GM12801 (cell line): ENCODE measurements around the gene MEMO1.

Source experiments
- TF ChIP-seq, protein P1 (sequence below): IDR thresholded peaks from one replicate; pipeline ENCODE4 v1.5.1; 2011; ENCODE audit warnings: control low read depth; ENCODE audit not compliant: insufficient read length; ENCODE audit errors: extremely low read depth

MEMO1 gene

DNA sequence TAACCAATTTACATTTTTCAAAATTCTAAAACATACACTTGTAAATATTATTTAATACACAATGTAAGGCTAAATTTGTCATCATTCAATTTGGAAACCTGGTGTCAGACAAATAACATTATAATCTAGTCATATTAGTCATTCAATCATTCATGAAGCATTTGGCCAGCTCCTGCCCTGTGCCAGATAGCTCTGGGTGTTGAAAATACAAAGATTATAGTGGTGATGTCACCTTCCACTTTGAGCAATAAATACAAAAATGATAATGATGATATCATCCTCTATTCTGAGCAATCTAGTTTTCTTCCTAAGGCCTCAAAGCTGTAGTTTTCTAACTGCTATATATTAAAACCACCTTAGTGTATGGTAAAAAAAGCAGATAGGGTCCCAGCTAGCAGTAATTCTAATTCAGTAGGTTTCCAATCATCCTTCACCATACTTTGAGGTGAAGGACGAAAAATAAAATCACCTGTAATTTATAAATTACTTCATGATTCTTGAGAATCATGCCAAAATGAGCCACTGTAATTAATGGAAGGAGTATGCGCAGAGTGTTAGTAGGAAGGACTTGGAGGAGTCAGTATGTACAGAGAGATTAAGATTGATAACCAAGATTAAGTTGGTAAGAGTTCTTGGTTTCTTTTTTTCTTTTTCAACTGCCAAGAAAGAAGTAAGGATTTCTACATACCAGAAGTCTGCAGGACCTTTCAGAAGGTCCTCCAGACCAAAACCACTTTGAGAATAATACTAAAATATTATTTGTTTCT, 23.2 kb downstream of the MEMO1 start:
- TF ChIP-seq, protein P1, sequence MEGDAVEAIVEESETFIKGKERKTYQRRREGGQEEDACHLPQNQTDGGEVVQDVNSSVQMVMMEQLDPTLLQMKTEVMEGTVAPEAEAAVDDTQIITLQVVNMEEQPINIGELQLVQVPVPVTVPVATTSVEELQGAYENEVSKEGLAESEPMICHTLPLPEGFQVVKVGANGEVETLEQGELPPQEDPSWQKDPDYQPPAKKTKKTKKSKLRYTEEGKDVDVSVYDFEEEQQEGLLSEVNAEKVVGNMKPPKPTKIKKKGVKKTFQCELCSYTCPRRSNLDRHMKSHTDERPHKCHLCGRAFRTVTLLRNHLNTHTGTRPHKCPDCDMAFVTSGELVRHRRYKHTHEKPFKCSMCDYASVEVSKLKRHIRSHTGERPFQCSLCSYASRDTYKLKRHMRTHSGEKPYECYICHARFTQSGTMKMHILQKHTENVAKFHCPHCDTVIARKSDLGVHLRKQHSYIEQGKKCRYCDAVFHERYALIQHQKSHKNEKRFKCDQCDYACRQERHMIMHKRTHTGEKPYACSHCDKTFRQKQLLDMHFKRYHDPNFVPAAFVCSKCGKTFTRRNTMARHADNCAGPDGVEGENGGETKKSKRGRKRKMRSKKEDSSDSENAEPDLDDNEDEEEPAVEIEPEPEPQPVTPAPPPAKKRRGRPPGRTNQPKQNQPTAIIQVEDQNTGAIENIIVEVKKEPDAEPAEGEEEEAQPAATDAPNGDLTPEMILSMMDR: no peak

DNA sequence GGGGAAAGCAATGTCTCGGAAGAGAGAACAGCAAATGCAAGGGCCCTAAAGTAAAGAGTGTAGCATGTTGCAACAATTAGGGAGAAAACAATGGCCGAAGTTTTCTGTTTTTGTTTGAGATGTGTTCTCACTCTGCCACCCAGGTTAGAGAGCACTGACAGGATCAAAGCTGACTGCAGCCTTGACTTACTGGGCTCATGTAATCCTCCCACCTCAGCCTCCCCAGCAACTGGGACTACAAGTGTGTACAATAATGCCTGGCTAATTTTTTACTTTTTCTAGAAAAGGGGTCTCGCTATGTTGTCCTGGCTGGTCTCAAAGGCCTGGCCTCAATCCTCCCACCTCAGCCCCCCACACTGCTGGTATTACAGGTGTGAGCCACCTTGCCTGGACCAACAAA, 23.9 kb downstream of the MEMO1 start:
- TF ChIP-seq, protein P1: no peak

DNA sequence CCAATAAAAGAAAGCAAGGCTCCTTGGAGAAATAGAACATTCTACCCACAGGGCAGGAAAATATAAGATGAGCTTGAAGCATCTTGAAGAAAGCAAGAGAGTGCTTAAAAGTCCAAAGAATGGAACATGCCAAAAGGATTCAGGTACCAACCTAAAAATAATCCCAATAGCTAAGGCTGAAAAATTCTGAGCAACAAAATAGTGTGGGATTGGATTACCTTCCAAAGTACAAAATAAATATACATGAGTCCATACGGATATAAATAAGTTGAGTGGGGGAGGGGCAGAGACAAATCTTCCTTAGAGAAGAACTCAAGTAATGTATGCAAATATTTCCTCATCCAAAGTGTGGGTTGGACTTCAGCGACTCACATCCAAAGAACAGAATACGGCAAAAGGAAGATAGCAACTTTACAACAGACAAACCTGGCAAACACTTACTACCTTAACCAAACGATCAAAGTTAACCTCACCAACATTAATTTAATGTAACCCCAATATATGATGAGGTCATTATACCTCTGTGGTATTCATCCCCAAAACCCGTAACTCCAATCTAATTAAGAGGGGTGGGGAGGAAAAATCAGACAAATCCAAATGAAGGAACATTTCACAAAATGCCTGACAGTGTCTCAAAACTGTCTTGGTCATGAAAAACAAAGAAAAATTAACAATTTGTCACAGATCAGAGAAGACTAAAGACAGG, 26.9 kb downstream of the MEMO1 start:
- TF ChIP-seq, protein P1: no peak

DNA sequence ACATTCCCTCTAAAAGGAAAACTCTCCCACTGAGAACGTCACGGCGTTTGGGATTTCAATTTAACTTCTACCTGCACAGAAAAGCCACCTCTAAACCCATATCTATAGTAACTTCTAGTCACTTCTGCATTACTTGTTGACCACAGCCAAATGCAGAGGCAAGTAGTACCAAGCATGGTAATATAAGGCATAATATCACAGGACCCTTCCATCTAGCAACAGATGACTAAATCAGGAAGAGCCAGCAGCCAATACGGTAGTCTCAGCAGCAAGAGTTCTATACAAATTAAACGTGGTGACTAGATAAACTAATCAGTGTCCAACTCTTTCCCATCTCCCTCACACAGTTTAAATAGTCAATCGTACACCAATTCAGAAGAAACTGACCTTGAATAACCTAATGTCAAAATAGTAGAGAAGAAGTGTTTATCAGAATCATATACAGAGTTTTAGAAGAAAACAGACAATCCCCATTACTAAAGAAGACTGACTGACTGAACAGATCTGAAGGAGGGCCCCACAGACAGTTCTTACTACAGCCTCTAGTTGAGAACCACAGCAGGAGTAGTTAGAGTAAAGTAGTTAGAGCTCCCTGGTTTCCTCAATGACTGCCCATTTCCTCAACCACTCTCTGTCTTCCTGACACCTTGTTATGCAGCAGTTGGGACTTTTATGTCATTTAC, 30.0 kb downstream of the MEMO1 start:
- TF ChIP-seq, protein P1: no peak

DNA sequence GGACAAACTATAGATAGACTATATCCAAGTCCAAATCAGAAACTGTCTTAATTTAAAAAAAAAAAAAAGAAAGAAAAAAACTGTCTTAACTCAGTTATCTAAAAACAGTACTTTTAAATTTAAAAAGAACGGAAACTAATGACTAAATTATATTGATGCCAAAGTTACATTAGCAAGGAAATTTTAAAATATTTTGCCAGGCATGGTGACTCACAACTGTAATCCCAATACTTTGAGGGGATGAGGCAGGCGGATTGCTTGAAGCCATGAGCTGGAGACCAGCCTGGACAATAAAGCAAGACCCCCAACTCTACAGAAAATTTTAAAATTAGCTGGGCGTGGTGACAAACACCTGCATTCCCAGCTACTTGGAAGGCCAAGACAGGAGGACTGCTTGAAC, 30.9 kb downstream of the MEMO1 start:
- TF ChIP-seq, protein P1: no peak

DNA sequence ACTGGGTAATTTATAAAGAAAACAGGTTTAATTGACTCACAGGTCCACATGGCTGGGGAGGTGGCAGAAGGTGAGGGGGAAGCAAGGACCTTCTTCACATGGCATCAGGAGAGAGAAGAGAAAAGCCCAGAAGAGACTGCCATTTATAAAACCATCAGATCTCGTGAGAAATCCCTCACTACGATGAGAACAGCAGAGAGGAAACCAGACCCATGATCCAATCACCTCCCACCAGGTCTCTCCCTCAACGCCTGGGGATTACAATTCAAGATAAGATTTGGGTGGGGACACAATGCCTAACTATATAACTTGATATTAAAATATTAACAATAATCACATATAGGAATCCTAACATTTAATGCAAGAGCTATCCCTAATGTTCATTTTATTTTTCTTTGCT, 31.8 kb downstream of the MEMO1 start:
- TF ChIP-seq, protein P1: no peak

DNA sequence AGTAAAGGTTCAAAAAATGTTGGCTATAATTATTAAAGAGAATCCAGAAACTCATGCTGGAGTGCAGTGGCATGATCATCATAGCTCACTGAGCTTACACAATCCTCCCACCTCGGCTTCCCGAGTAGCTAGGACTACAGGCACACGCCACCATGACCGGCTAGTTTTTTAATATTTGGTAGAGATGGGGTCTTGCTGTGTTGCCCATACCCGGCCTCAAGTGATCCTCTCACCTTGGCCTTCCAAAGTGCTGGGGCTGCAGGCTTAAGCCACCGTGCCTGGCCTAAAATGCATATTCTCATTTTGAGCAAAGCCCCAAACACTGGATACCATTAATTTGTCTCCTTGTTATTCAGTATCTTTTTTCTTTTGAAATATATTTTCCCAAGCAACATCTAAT, 32.4 kb downstream of the MEMO1 start:
- TF ChIP-seq, protein P1: no peak
